Suprapubic skin (tissue), 4 donors: ENCODE measurements around the gene MS4A13. TPM values are rescaled to one million over a fixed set of nuclear protein-coding genes. Genes with fewer than 3 reads are reported as not detected.

ENCODE experiments used
- DNase-seq, 2 donors: peaks; one replicate each; pipeline ENCODE4 v3.0.0-alpha.2; 2019; ENCODE audit warnings: low spot score in 2 of 2
- H3K27ac ChIP-seq: fragments of 200-600 bp; sonication (generic); one replicate; pipeline ENCODE4 v1.5.1; 2019
- H3K27me3 ChIP-seq: fragments of 200-600 bp; sonication (generic); one replicate; pipeline ENCODE4 v1.5.1; 2019
- H3K36me3 ChIP-seq: fragments of 200-600 bp; sonication (generic); one replicate; pipeline ENCODE4 v1.5.1; 2019
- H3K4me1 ChIP-seq: fragments of 200-600 bp; sonication (generic); one replicate; pipeline ENCODE4 v1.5.1; 2019
- H3K4me3 ChIP-seq: fragments of 200-600 bp; sonication (generic); one replicate; pipeline ENCODE4 v1.5.1; 2019; ENCODE audit warnings: mild to moderate bottlenecking
- H3K9me3 ChIP-seq: fragments of 200-600 bp; sonication (generic); one replicate; pipeline ENCODE4 v1.5.1; 2019
- CTCF ChIP-seq, 2 donors: fragments of 200-600 bp in 1 of 2; fragments of 450-650 bp in 1 of 2; sonication (generic) in 1 of 2; IDR thresholded peaks; one replicate each; pipeline ENCODE4 v1.5.1; 2016 to 2019; ENCODE audit warnings: antibody characterized with exemption in 2 of 2, mild to moderate bottlenecking in 1 of 2, moderate library complexity in 1 of 2
- EP300 ChIP-seq: sonication (generic); formaldehyde crosslinking; IDR thresholded peaks from one replicate; pipeline ENCODE4 v1.6.1; 2017; ENCODE audit warnings: antibody characterized with exemption
- POLR2A ChIP-seq, 2 donors: fragments of 450-650 bp; IDR thresholded peaks; one replicate each; pipeline ENCODE4 v1.6.1; 2017; ENCODE audit warnings: antibody characterized with exemption in 2 of 2, mild to moderate bottlenecking in 2 of 2, moderate library complexity in 2 of 2
- POLR2AphosphoS5 ChIP-seq, 3 donors: sonication (generic); formaldehyde crosslinking; IDR thresholded peaks; one replicate each; pipeline ENCODE4 v1.6.1; 2017; ENCODE audit warnings: antibody characterized with exemption in 3 of 3
- WGBS: methylation state at CpG from one replicate; pipeline ENCODE4 v1.1.5; 2018; 5-methylcytosine and 5-hydroxymethylcytosine counted together
- total RNA-seq, 4 donors: library from RNA; depleted of rRNA; stranded (reverse); fragments of >200 nt; gene quantifications; one replicate each; pipeline ENCODE4 v1.1.0, GENCODE V29; 2016

MS4A13 gene, protein sequence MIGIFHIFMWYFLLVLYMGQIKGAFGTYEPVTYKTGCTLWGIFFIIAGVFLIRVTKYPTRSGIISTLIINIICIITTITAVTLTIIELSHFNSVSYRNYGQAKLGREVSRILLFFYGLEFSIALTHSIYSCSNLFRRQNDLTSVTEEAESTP
- total RNA-seq, result not detected

GRCh38 chr11:60515144-60515855 lies at the start of gene MS4A13:
MS4A13 (plus strand) TSS chr11:60515392; CDS start chr11:60518084, 2,692 bp downstream.
- no peaks in the 10 kb centered on the region for H3K36me3 ChIP-seq
- no peaks in the 10 kb centered on the region for H3K4me1 ChIP-seq
- H3K4me3 ChIP-seq, result no peak within 1 kb of the TSS
- H3K9me3 ChIP-seq, result peaks cover 1% of the 10 kb centered on the region
- no peaks in the 10 kb centered on the region for H3K27me3 ChIP-seq
- H3K27ac ChIP-seq, result no peak within 1 kb of the TSS
- DNase-seq, result no peak
- WGBS, result 97% methylated on average over 21 of the region's 29 CpGs
- TF ChIP-seq POLR2A (IDR thresholded peaks at IDR 0.05), result no peak
- no peak for TF ChIP-seq POLR2AphosphoS5 (IDR thresholded peaks at IDR 0.05)
- TF ChIP-seq EP300, result no peak
- no peak for TF ChIP-seq CTCF (IDR thresholded peaks at IDR 0.05)

DNA sequence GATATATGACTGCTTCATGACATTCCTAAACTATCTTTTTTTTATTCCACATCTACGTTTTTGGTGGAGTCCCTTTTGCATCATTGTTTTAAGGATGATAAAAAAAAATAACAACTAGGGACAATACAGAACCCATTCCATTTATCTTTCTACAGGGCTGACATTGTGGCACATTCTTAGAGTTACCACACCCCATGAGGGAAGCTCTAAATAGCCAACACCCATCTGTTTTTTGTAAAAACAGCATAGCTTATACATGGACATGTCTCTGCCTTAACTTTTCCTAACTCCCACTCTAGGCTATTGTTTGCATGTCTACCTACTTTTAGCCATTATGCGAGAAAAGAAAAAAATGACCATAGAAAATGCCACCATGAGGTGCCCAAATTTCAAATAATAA lies 46.4 kb upstream of the MS4A13 start:
- H3K9me3 ChIP-seq, result no peaks in the 10 kb centered on the region
- no peaks in the 10 kb centered on the region for H3K36me3 ChIP-seq
- no peak overlapping the region for H3K4me3 ChIP-seq
- H3K27ac ChIP-seq, result no peak overlapping the region
- H3K27me3 ChIP-seq, result no peaks in the 10 kb centered on the region
- WGBS, result 67% methylated on average over 2 of the region's 2 CpGs
- DNase-seq, result no peak
- H3K4me1 ChIP-seq, result no peaks in the 10 kb centered on the region
- TF ChIP-seq CTCF (IDR thresholded peaks at IDR 0.05), result no peak
- no peak for TF ChIP-seq EP300
- no peak for TF ChIP-seq POLR2AphosphoS5 (IDR thresholded peaks at IDR 0.05)
- no peak for TF ChIP-seq POLR2A (IDR thresholded peaks at IDR 0.05)

- no peak for DNase-seq
- Histone ChIP-seq H3K27ac (no peak overlapping the region), H3K4me3 (no peak overlapping the region), H3K36me3 (no peaks in the 10 kb centered on the region), H3K9me3 (no peaks in the 10 kb centered on the region), H3K4me1 (no peaks in the 10 kb centered on the region), H3K27me3 (no peaks in the 10 kb centered on the region)
- WGBS, result 61% methylated on average over 2 of the region's 2 CpGs
- TF ChIP-seq POLR2A (IDR thresholded peaks at IDR 0.05) (no peak), POLR2AphosphoS5 (IDR thresholded peaks at IDR 0.05) (no peak), EP300 (no peak), CTCF (IDR thresholded peaks at IDR 0.05) (no peak)
These were observed 45.5 kb upstream of the MS4A13 start for GRCh38 chr11:60469723-60470122.

DNA sequence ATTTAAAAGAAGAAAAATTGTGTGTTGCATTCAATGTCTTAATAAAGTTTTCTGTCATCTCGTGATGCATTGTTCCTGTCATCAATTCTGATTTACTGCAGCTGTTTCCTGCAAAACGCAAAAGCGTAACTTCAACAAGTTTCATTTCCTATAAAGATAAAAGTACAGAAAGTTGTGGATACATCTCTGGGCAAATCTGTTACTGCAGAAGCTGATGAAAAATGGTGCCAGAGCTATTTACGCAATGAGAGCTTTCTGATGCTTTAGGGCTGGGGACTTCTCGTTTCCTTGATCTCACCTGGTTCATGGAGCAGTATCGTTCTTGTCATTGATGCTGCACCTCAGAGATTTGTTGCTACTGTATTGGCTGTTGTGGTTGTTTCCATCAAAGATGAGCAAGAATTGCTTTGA lies 38.2 kb upstream of the MS4A13 start:
- DNase-seq, result no peak
- TF ChIP-seq POLR2A (IDR thresholded peaks at IDR 0.05) (no peak), EP300 (no peak), CTCF (IDR thresholded peaks at IDR 0.05) (no peak), POLR2AphosphoS5 (IDR thresholded peaks at IDR 0.05) (no peak)

GRCh38 chr11:60482361-60482760 lies 32.8 kb upstream of the MS4A13 start:
- no peaks in the 10 kb centered on the region for H3K27me3 ChIP-seq
- TF ChIP-seq POLR2AphosphoS5 (IDR thresholded peaks at IDR 0.05) (no peak), POLR2A (IDR thresholded peaks at IDR 0.05) (no peak), EP300 (no peak), CTCF (IDR thresholded peaks at IDR 0.05) (no peak)
- H3K27ac ChIP-seq, result no peak overlapping the region
- no peaks in the 10 kb centered on the region for H3K4me1 ChIP-seq
- 52% methylated on average over 2 of the region's 2 CpGs for WGBS
- H3K9me3 ChIP-seq, result no peaks in the 10 kb centered on the region
- no peak for DNase-seq
- H3K36me3 ChIP-seq, result no peaks in the 10 kb centered on the region
- H3K4me3 ChIP-seq, result no peak overlapping the region

More for the DNA sequence above, 38.2 kb upstream of the MS4A13 start:
- 66% methylated on average over 6 of the region's 6 CpGs for WGBS
- H3K27me3 ChIP-seq, result no peaks in the 10 kb centered on the region
- no peaks in the 10 kb centered on the region for H3K9me3 ChIP-seq
- H3K36me3 ChIP-seq, result no peaks in the 10 kb centered on the region
- no peaks in the 10 kb centered on the region for H3K4me1 ChIP-seq
- no peak overlapping the region for H3K27ac ChIP-seq
- H3K4me3 ChIP-seq, result no peak overlapping the region
